Measurements from ENCODE around the gene KCNH1.

KCNH1 gene

DNA sequence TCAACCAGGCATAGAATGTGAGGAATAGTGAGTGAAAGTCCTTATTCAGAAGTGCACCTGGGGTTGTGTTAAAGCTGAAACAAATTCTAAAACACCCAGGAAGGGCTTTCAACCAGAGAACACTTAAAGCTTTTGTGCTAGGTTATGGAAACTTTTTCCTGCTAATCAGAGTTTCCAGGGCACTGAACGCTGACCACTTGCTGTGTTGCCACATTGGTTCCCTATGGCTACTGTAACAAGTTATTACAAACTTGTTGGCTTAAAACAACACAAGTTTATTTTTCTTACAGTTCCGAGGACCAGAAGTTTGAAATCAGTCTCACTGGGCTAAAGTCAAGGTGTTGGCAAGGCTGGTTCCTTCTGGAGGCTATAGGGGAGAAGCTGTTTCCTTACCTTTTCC, 504.7 kb downstream of the KCNH1 start:
- ATAC-seq (replicated peaks) = no peak
- H3K27me3 Mint-ChIP-seq = no peaks in the 10 kb centered on the region

DNA sequence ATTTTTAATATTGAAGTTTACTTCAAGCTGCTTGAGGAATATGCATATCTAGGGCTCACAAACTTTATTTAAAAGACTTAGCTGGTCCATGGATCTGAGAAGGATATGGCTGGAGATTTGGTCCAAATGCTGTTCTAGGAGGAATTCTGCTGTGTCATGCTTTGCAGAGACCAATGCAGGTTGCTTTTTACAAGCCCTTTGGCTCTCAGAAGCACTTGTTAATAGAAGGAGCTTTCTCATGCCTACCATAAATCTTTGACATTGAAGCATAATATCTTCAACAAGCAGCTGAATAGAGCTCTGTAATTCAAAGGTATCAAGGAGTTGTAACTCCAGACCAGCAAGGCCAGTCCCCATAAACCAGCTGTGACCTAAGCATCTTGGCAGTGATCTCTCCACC, 506.2 kb downstream of the KCNH1 start:
- no peaks in the 10 kb centered on the region for H3K36me3 Mint-ChIP-seq
- H3K4me1 Mint-ChIP-seq = no peaks in the 10 kb centered on the region
- no peaks in the 10 kb centered on the region for H3K9me3 Mint-ChIP-seq
- H3K4me3 Mint-ChIP-seq = no peak overlapping the region
- DNase-seq = no peak
- no peak for ATAC-seq (replicated peaks)
- H3K27ac Mint-ChIP-seq = no peak overlapping the region
- no peaks in the 10 kb centered on the region for H3K27me3 Mint-ChIP-seq

More for the DNA sequence above, 504.7 kb downstream of the KCNH1 start:
- Mint-ChIP-seq H3K9me3 (no peaks in the 10 kb centered on the region), H3K4me1 (no peaks in the 10 kb centered on the region), H3K36me3 (no peaks in the 10 kb centered on the region), H3K27ac (no peak overlapping the region), H3K4me3 (no peak overlapping the region)
- no peak for DNase-seq
